Gastrocnemius medialis (tissue), 4 donors: Measurements from ENCODE around the gene ITGA3. TPM values are rescaled to one million over a fixed set of nuclear protein-coding genes. Genes with fewer than 3 reads are reported as not detected.

Experiments used
- ATAC-seq, 2 donors: fragments of 150-250 bp; one replicate each; pipeline ENCODE4 v1.9.1; 2016
- DNase-seq, 2 donors: peaks; one replicate each; pipeline ENCODE4 v3.0.0-alpha.2; 2019
- H3K27ac ChIP-seq, 4 donors: fragments of 200-600 bp; sonication (generic); 1 replicate in 1 of 4; 2 replicates in 3 of 4; pipeline ENCODE4 v1.5.1; 2016 to 2018; ENCODE audit warnings: mild to moderate bottlenecking in 2 of 4, moderate library complexity in 1 of 4
- H3K27me3 ChIP-seq, 3 donors: fragments of 200-600 bp; sonication (generic) in 2 of 3; 1 replicate in 1 of 3; 2 replicates in 2 of 3; pipeline versions ENCODE4 v1.5.1 to v1.6.0; 2016 to 2019; ENCODE audit warnings: mild to moderate bottlenecking in 1 of 3, moderate library complexity in 1 of 3
- H3K36me3 ChIP-seq, 2 donors: fragments of 200-600 bp; sonication (generic) in 1 of 2; one replicate each; pipeline ENCODE4 v1.5.1; 2017 to 2018
- H3K4me1 ChIP-seq, 2 donors: fragments of 200-600 bp; sonication (generic) in 1 of 2; one replicate each; pipeline ENCODE4 v1.5.1; 2016 to 2017; ENCODE audit warnings: mild to moderate bottlenecking in 2 of 2
- H3K4me3 ChIP-seq, 4 donors: fragments of 200-600 bp; sonication (generic) in 3 of 4; 1 replicate in 1 of 4; 2 replicates in 3 of 4; pipeline ENCODE4 v1.5.1; 2016 to 2019; ENCODE audit warnings: mild to moderate bottlenecking in 2 of 4
- H3K9me3 ChIP-seq, 3 donors: fragments of 200-600 bp; sonication (generic) in 2 of 3; 1 replicate in 1 of 3; 2 replicates in 2 of 3; pipeline ENCODE4 v1.5.1; 2016 to 2019
- CTCF ChIP-seq, 5 experiments: fragments of 450-650 bp in 3 of 5; fragments of 200-600 bp in 2 of 5; sonication (generic) in 2 of 5; IDR thresholded peaks in 4 of 5; conservative IDR thresholded peaks in 1 of 5; 1 replicate in 4 of 5; 2 replicates in 1 of 5; pipeline ENCODE4 v1.5.1; 2016 to 2019; ENCODE audit warnings: antibody characterized with exemption in 5 of 5, mild to moderate bottlenecking in 3 of 5, moderate library complexity in 3 of 5
- POLR2A ChIP-seq, 2 donors: fragments of 450-650 bp; IDR thresholded peaks; one replicate each; pipeline ENCODE4 v1.6.1; 2017; ENCODE audit warnings: antibody characterized with exemption in 2 of 2, mild to moderate bottlenecking in 2 of 2, moderate library complexity in 2 of 2
- in situ Hi-C, 4 donors: fragments of 200-750 bp; cut with MboI; loops; one replicate each; pipeline versions ENCODE4 v1.15.0 to v1.8.0; 2017; ENCODE audit warnings: low sequenced_read_pairs in 4 of 4
- intact Hi-C: fragments of 100-400 bp; cut with DNase I; formaldehyde crosslinking; loops from one replicate; pipeline ENCODE4 v1.15.1; 2023; ENCODE audit warnings: low total_unique reads
- total RNA-seq, 4 donors: library from RNA; depleted of rRNA; stranded (reverse); fragments of >200 nt; gene quantifications; one replicate each; pipeline versions ENCODE4 v1.1.0 to v1.2.3, GENCODE V29; 2016

Gene ITGA3
- total RNA-seq, 4 donors from 2014 or later = 5.1 to 25.9 (median 18.4) TPM

DNA sequence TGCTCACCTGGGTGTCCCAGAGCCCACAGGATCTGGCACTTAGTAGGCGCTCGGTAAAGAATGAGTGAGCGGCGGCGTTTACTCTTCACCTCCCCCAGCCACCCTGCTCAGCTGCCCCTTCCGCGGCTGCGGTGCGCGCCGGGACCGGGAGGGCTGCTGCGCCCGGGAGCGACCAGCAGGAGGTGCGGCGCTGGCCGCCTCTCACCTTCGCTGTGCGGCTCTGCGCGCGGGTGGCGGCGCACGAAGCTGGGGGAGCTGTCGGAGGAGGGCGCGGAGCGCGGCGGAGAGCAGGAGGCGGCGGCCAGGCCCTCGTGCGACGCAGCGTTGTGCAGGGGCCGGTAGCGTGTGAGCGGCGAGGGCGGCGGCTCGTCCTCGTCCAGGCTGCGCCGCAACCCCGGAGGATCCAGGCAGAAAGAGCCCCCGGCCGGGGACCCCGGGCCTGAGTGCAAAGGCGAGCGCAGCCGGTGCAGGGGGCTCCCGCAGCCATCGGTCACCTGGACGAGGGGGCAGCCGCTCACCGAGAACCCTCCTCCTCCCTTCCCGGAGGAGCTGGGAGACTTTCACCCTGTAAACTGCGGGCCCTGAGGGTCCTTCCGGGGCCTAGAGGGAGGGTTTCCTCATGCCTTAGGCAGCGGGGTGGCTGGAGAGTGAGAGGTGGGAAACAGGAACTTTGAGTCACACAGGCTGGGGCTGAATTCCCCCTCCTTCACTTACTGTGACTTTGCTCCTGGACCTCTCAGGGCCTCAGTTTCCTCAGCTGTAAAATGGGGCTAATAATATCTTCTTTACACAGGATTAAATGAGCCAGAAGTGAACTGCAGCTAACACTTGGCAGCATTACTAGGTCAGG, 61.5 kb downstream of the ITGA3 start:
- intact Hi-C loops = loop anchor here (1.0 kb wide), 1 partner anchor 44 kb away; no protein-coding TSS in a partner anchor
- no peaks in the 10 kb centered on the region for H3K27me3 ChIP-seq
- peak overlapping the region in 3 of 4 donors; percentile 30 to 37 (median 36) for H3K27ac ChIP-seq
- in situ Hi-C loops = no loop called here
- TF ChIP-seq CTCF (IDR thresholded peaks at IDR 0.05 in 4 of 5, conservative IDR thresholded peaks at IDR 0.05 in 1 of 5) = peak; percentile 59 to 81 (median 72)
- peak in 1 of 2 donors; percentile 11 for TF ChIP-seq POLR2A (IDR thresholded peaks at IDR 0.05)
- DNase-seq (no peak), ATAC-seq (peak; percentile 27 to 48)
- no peaks in the 10 kb centered on the region for H3K36me3 ChIP-seq
- H3K4me1 ChIP-seq = peaks cover 9 to 31% of the 10 kb centered on the region in 2 donors
- peak overlapping the region in 2 of 4 donors; percentile 3 to 35 for H3K4me3 ChIP-seq
- H3K9me3 ChIP-seq = no peaks in the 10 kb centered on the region

- intact Hi-C loops (no loop called here), in situ Hi-C loops (no loop called here)
- ATAC-seq (no peak), DNase-seq (no peak)
- Histone ChIP-seq H3K36me3 (no peaks in the 10 kb centered on the region), H3K27ac (peak overlapping the region in 1 of 4 donors; percentile 36), H3K4me3 (no peak overlapping the region), H3K4me1 (peaks cover 1 to 23% of the 10 kb centered on the region in 2 donors), H3K9me3 (no peaks in the 10 kb centered on the region), H3K27me3 (no peaks in the 10 kb centered on the region)
- TF ChIP-seq POLR2A (IDR thresholded peaks at IDR 0.05) (no peak), CTCF (IDR thresholded peaks at IDR 0.05 in 4 of 5, conservative IDR thresholded peaks at IDR 0.05 in 1 of 5) (no peak)
Measured at GRCh38 chr17:50118076-50118827, 62.3 kb downstream of the ITGA3 start.

DNA sequence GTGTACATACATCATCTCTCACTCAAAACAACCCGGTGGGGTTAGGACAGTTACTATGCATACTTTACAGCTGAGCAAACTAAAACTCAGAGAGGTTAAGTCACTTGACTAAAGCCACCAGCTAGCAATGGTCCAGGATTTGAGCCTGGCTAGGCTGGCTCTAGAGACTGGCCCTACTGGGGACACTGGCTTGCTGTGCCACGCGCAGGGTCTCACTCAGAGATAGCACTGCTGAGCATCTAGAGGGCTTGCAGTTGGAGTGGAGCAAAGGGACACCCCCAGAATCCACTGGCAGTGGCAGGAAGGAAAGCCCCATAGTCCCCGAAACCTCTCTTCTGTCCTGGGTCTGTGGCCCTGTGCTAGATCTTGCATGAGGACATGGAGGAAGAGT, 62.9 kb downstream of the ITGA3 start:
- no peak for DNase-seq
- in situ Hi-C loops = no loop called here
- peaks cover 0 to 21% of the 10 kb centered on the region in 2 donors for H3K4me1 ChIP-seq
- H3K27me3 ChIP-seq = no peaks in the 10 kb centered on the region
- H3K36me3 ChIP-seq = no peaks in the 10 kb centered on the region
- ATAC-seq = no peak
- no peaks in the 10 kb centered on the region for H3K9me3 ChIP-seq
- no peak overlapping the region for H3K4me3 ChIP-seq
- intact Hi-C loops = no loop called here
- H3K27ac ChIP-seq = no peak overlapping the region
- TF ChIP-seq CTCF (IDR thresholded peaks at IDR 0.05 in 4 of 5, conservative IDR thresholded peaks at IDR 0.05 in 1 of 5) (no peak), POLR2A (IDR thresholded peaks at IDR 0.05) (no peak)

GRCh38 chr17:50120475-50121253, 64.8 kb downstream of the ITGA3 start:
- no peak for ATAC-seq
- Histone ChIP-seq H3K4me1 (peaks cover 0 to 15% of the 10 kb centered on the region in 2 donors), H3K9me3 (no peaks in the 10 kb centered on the region), H3K4me3 (no peak overlapping the region), H3K27ac (no peak overlapping the region), H3K36me3 (no peaks in the 10 kb centered on the region), H3K27me3 (no peaks in the 10 kb centered on the region)
- in situ Hi-C loops (no loop called here), intact Hi-C loops (no loop called here)
- TF ChIP-seq POLR2A (IDR thresholded peaks at IDR 0.05) = no peak
- TF ChIP-seq CTCF (IDR thresholded peaks at IDR 0.05 in 4 of 5, conservative IDR thresholded peaks at IDR 0.05 in 1 of 5) = no peak
- DNase-seq = no peak
